Caco-2 (cell line): ENCODE data around the gene ITPRIP. TPM values are rescaled to one million over a fixed set of nuclear protein-coding genes. Genes with fewer than 3 reads are reported as not detected.

Experiments
- BruUV-seq: library from RNA; stranded (reverse); fragments of 400-500 nt; replicated peaks from 2 replicates; lab custom pipeline; 2021; lab: Mats Ljungman, UMichigan
- CTCF ChIA-PET: fragments of 300-600 bp; sonication (Branson Sonifier 250); formaldehyde crosslinking; loops from one replicate; lab custom pipeline; 2022; ENCODE audit warnings: antibody characterized with exemption; lab: Charles Lee
- POLR2A ChIA-PET: fragments of 300-600 bp; sonication (Branson Sonifier 250); formaldehyde crosslinking; loops from one replicate; lab custom pipeline; 2022; ENCODE audit warnings: antibody characterized with exemption; lab: Charles Lee
- DNase-seq, 2 experiments: peaks; one replicate each; pipeline versions ENCODE4 v3.0.0 to v3.0.0-alpha.2; 2020 to 2022
- H3K27me3 ChIP-seq: replicated peaks from 2 replicates; pipeline ENCODE4 v1.6.0; 2011; ENCODE audit warnings: low read length; ENCODE audit not compliant: control insufficient read depth, insufficient read depth
- H3K36me3 ChIP-seq: 2 replicates; pipeline ENCODE4 v1.5.1; 2011; ENCODE audit warnings: low read length; ENCODE audit not compliant: control insufficient read depth, insufficient read depth
- H3K4me1 ChIP-seq: fragments of 250-450 bp; sonication (Bioruptor Pico); 2 replicates; pipeline ENCODE4 v1.5.1; 2020; ENCODE audit warnings: mild to moderate bottlenecking
- H3K4me3 ChIP-seq: 2 replicates; pipeline ENCODE4 v1.5.1; 2011; ENCODE audit warnings: low read depth, mild to moderate bottlenecking, control low read depth, low read length
- H3K9me3 ChIP-seq: fragments of 250-450 bp; sonication (Bioruptor Pico); 2 replicates; pipeline ENCODE4 v1.5.1; 2020; ENCODE audit warnings: mild to moderate bottlenecking, moderate library complexity
- H3K27ac Mint-ChIP-seq: one replicate; pipeline ENCODE4 v1.8.0; 2022; ENCODE audit warnings: mixed read lengths; ENCODE audit not compliant: unreplicated experiment
- H3K27me3 Mint-ChIP-seq: one replicate; pipeline ENCODE4 v1.8.0; 2022; ENCODE audit warnings: mixed read lengths; ENCODE audit not compliant: insufficient read depth, unreplicated experiment
- H3K36me3 Mint-ChIP-seq: one replicate; pipeline ENCODE4 v1.8.0; 2022; ENCODE audit warnings: mild to moderate bottlenecking, mixed read lengths; ENCODE audit not compliant: insufficient read depth, unreplicated experiment
- H3K4me1 Mint-ChIP-seq: one replicate; pipeline ENCODE4 v1.8.0; 2022; ENCODE audit warnings: low read depth, mixed read lengths; ENCODE audit not compliant: unreplicated experiment
- H3K4me3 Mint-ChIP-seq: one replicate; pipeline ENCODE4 v1.8.0; 2022; ENCODE audit warnings: mild to moderate bottlenecking, moderate library complexity, mixed read lengths; ENCODE audit not compliant: unreplicated experiment
- H3K9me3 Mint-ChIP-seq: one replicate; pipeline ENCODE4 v1.8.0; 2022; ENCODE audit warnings: mixed read lengths; ENCODE audit not compliant: unreplicated experiment
- CTCF ChIP-seq, 2 experiments: fragments of 200-600 bp in 1 of 2; IDR thresholded peaks; 1 replicate in 1 of 2; 2 replicates in 1 of 2; pipeline versions ENCODE4 v1.5.1 to v1.8.0; 2011 to 2022; ENCODE audit warnings: antibody characterized with exemption in 1 of 2, control low read depth in 1 of 2, inconsistent platforms in 1 of 2, low read depth in 1 of 2, low read length in 1 of 2, mild to moderate bottlenecking in 1 of 2, moderate library complexity in 1 of 2; ENCODE audit not compliant: insufficient read depth in 1 of 2, severe bottlenecking in 1 of 2, unreplicated experiment in 1 of 2
- intact Hi-C: fragments of 100-400 bp; cut with micrococcal nuclease; formaldehyde crosslinking; loops from one replicate; pipeline ENCODE4 v1.10.0; 2022; ENCODE audit not compliant: unreplicated experiment
- total RNA-seq: library from RNA; stranded (reverse); gene quantifications from 2 replicates; pipeline ENCODE4 v1.2.3, GENCODE V29; 2022

ITPRIP gene
- total RNA-seq, 1 experiment from 2014 or later, result 3.1 TPM

- H3K4me3 Mint-ChIP-seq, result no peak overlapping the region
- no peak for DNase-seq
- CTCF ChIA-PET, result interaction anchor here (0.7 to 2.2 kb wide), 6 partner anchors 15 to 316 kb away, joined by 3 to 9 read pairs (median 6); partner anchors contain the start of genes CFAP58 and ITPRIP
- H3K4me1 Mint-ChIP-seq, result peaks cover 8% of the 10 kb centered on the region
- no peak overlapping the region for H3K27ac Mint-ChIP-seq
- BruUV-seq, result no TSS peak
- no peaks in the 10 kb centered on the region for H3K9me3 ChIP-seq
- H3K4me1 ChIP-seq, result no peaks in the 10 kb centered on the region
- H3K9me3 Mint-ChIP-seq, result peaks cover 9% of the 10 kb centered on the region
- no peaks in the 10 kb centered on the region for H3K36me3 ChIP-seq
- no peaks in the 10 kb centered on the region for H3K27me3 ChIP-seq
- H3K36me3 Mint-ChIP-seq, result peaks cover under 1% of the 10 kb centered on the region
- no peak for TF ChIP-seq CTCF (IDR thresholded peaks at IDR 0.05; ENCODE audit: insufficient read depth in 1 of 2, low read depth in 1 of 2, low read length in 1 of 2, severe bottlenecking in 1 of 2, unreplicated experiment in 1 of 2)
- H3K4me3 ChIP-seq, result no peak overlapping the region
- POLR2A ChIA-PET, result interaction anchor here (0.6 kb wide), 1 partner anchor 105 kb away, joined by 9 read pairs; no protein-coding TSS in a partner anchor
- intact Hi-C loops, result no loop called here
- H3K27me3 Mint-ChIP-seq, result no peaks in the 10 kb centered on the region
Observed at GRCh38 chr10:104306897-104307296, 31.4 kb downstream of the ITPRIP start.

GRCh38 chr10:104304927-104305326, 33.3 kb downstream of the ITPRIP start:
- TF ChIP-seq CTCF (IDR thresholded peaks at IDR 0.05; ENCODE audit: insufficient read depth in 1 of 2, low read depth in 1 of 2, low read length in 1 of 2, severe bottlenecking in 1 of 2, unreplicated experiment in 1 of 2), result no peak
- H3K36me3 ChIP-seq, result no peaks in the 10 kb centered on the region
- peaks cover 8% of the 10 kb centered on the region for H3K4me1 Mint-ChIP-seq
- ChIA-PET POLR2A (interaction anchor here (0.8 kb wide), 1 partner anchor 33 kb away, joined by 3 read pairs; no protein-coding TSS in a partner anchor), CTCF (interaction anchor here (0.7 to 2.2 kb wide), 13 partner anchors 10 to 318 kb away, joined by 3 to 11 read pairs (median 6); partner anchors contain the start of genes CFAP58 and ITPRIP)
- no peak overlapping the region for H3K27ac Mint-ChIP-seq
- intact Hi-C loops, result loop anchor here (1.0 kb wide), 2 partner anchors 45 to 260 kb away; no protein-coding TSS in a partner anchor
- no peaks in the 10 kb centered on the region for H3K9me3 ChIP-seq
- peaks cover 9% of the 10 kb centered on the region for H3K9me3 Mint-ChIP-seq
- H3K36me3 Mint-ChIP-seq, result peaks cover 4% of the 10 kb centered on the region
- H3K27me3 ChIP-seq, result no peaks in the 10 kb centered on the region
- BruUV-seq, result no TSS peak
- no peaks in the 10 kb centered on the region for H3K4me1 ChIP-seq
- no peaks in the 10 kb centered on the region for H3K27me3 Mint-ChIP-seq
- no peak for DNase-seq
- H3K4me3 ChIP-seq, result no peak overlapping the region
- H3K4me3 Mint-ChIP-seq, result no peak overlapping the region

- Mint-ChIP-seq H3K27ac (no peak overlapping the region), H3K27me3 (peaks cover under 1% of the 10 kb centered on the region), H3K4me3 (no peak overlapping the region), H3K4me1 (peaks cover 8% of the 10 kb centered on the region), H3K36me3 (peaks cover 4% of the 10 kb centered on the region), H3K9me3 (peaks cover 9% of the 10 kb centered on the region)
- no peak for TF ChIP-seq CTCF (IDR thresholded peaks at IDR 0.05; ENCODE audit: insufficient read depth in 1 of 2, low read depth in 1 of 2, low read length in 1 of 2, severe bottlenecking in 1 of 2, unreplicated experiment in 1 of 2)
- DNase-seq, result no peak
- H3K36me3 ChIP-seq, result no peaks in the 10 kb centered on the region
- no peaks in the 10 kb centered on the region for H3K27me3 ChIP-seq
- no peak overlapping the region for H3K4me3 ChIP-seq
- H3K9me3 ChIP-seq, result no peaks in the 10 kb centered on the region
- intact Hi-C loops, result no loop called here
- no peaks in the 10 kb centered on the region for H3K4me1 ChIP-seq
- BruUV-seq, result no TSS peak
- CTCF ChIA-PET, result interaction anchor here (1.5 kb wide), 1 partner anchor 10 kb away, joined by 6 read pairs; no protein-coding TSS in a partner anchor
- POLR2A ChIA-PET, result no interaction called here
Observed at GRCh38 chr10:104304356-104304745, 33.9 kb downstream of the ITPRIP start.
